CD4-positive, alpha-beta T cell treated with Interleukin-2 at 100 ng/mL for 4 hours (primary cell): ENCODE data around the gene NUP62CL.
A peak's percentile ranks its signal among the peaks of the same experiment; 100 is the strongest.
"Not testable (repeated sequence)": the region's sequence is repeated elsewhere in the genome, so short reads cannot be mapped to it uniquely, and the experiment has no call there.

Experiments used
- DNase-seq: peaks from one replicate; pipeline ENCODE4 v3.0.0-alpha.2; 2020; ENCODE audit warnings: low spot score

NUP62CL gene

GRCh38 chrX:107205770-107206696 is at the start of gene NUP62CL, which contains the start of gene DNAAF6:
NUP62CL (minus strand) TSS chrX:107206433; CDS start chrX:107175146, 31,287 bp downstream.
DNAAF6 (plus strand) TSS chrX:107206611; CDS start chrX:107212876, 6,265 bp downstream.
- DNase-seq, result peak; percentile 82

- DNase-seq, result no peak
These were observed 22.2 kb upstream of the NUP62CL start for GRCh38 chrX:107228486-107228819.

- no peak for DNase-seq
These were observed 21.7 kb upstream of the NUP62CL start for GRCh38 chrX:107227780-107228485.

- no peak for DNase-seq
These were observed 20.5 kb upstream of the NUP62CL start for GRCh38 chrX:107226757-107227156.

- no peak for DNase-seq
These were observed 7.2 kb upstream of the NUP62CL start for GRCh38 chrX:107213477-107213876.

- no peak for DNase-seq
These were observed 1.7 kb upstream of the NUP62CL start for GRCh38 chrX:107207943-107208342.

- no peak for DNase-seq
These were observed 856 bp upstream of the NUP62CL start for GRCh38 chrX:107207089-107207488.

- DNase-seq, result no peak
These were observed 448 bp upstream of the NUP62CL start for GRCh38 chrX:107206697-107207065.

- DNase-seq, result no peak
These were observed 2.1 kb downstream of the NUP62CL start for GRCh38 chrX:107204068-107204605.

- no peak for DNase-seq
These were observed 6.7 kb downstream of the NUP62CL start for GRCh38 chrX:107199491-107199890.

GRCh38 chrX:107198074-107198473 is 8.2 kb downstream of the NUP62CL start:
- DNase-seq, result not testable (repeated sequence)

GRCh38 chrX:107197319-107197718 is 8.9 kb downstream of the NUP62CL start:
- DNase-seq, result no peak

- DNase-seq, result no peak
These were observed 34.7 kb downstream of the NUP62CL start for GRCh38 chrX:107171369-107172102.

GRCh38 chrX:107168712-107169111 is 37.5 kb downstream of the NUP62CL start:
- DNase-seq, result no peak

GRCh38 chrX:107168257-107168656 is 38.0 kb downstream of the NUP62CL start:
- DNase-seq, result no peak

GRCh38 chrX:107167163-107167921 is 38.9 kb downstream of the NUP62CL start:
- no peak for DNase-seq

- DNase-seq, result not testable (repeated sequence)
These were observed 48.6 kb downstream of the NUP62CL start for GRCh38 chrX:107157618-107158017.

- DNase-seq, result not testable (repeated sequence)
These were observed 50.4 kb downstream of the NUP62CL start for GRCh38 chrX:107155621-107156430.

GRCh38 chrX:107154787-107155620 is 51.2 kb downstream of the NUP62CL start:
- peak; percentile 13 for DNase-seq

GRCh38 chrX:107153005-107153404 is 53.2 kb downstream of the NUP62CL start:
- DNase-seq, result no peak
